Body of pancreas (tissue), 4 donors: ENCODE results near the gene CGAS. TPM values are rescaled to one million over a fixed set of nuclear protein-coding genes. Genes with fewer than 3 reads are reported as not detected.
"Not testable (repeated sequence)": the region's sequence is repeated elsewhere in the genome, so short reads cannot be mapped to it uniquely, and the experiment has no call there.

ENCODE experiments used
- ATAC-seq: fragments of 150-250 bp; one replicate; pipeline ENCODE4 v1.9.1; 2016
- DNase-seq, 4 donors: peaks; one replicate each; pipeline ENCODE4 v3.0.0-alpha.2; 2019
- H3K27ac ChIP-seq, 4 donors: fragments of 200-600 bp; sonication (generic); 1 replicate in 3 of 4; 2 replicates in 1 of 4; pipeline versions ENCODE4 v1.5.1 to v1.6.1; 2016 to 2019; ENCODE audit warnings: mild to moderate bottlenecking in 1 of 4, mixed read lengths in 1 of 4, moderate library complexity in 1 of 4
- H3K27me3 ChIP-seq, 2 donors: fragments of 200-600 bp; sonication (generic); one replicate each; pipeline ENCODE4 v1.6.0; 2016; ENCODE audit warnings: mild to moderate bottlenecking in 1 of 2
- H3K36me3 ChIP-seq, 2 donors: fragments of 200-600 bp; sonication (generic); replicated peaks in 1 of 2; 2 replicates each; pipeline ENCODE4 v1.5.1; 2016; ENCODE audit warnings: low read depth in 2 of 2; ENCODE audit not compliant: insufficient read depth in 1 of 2
- H3K4me1 ChIP-seq: fragments of 200-600 bp; sonication (generic); one replicate; pipeline ENCODE4 v1.6.0; 2016
- H3K4me3 ChIP-seq, 2 donors: fragments of 200-600 bp; sonication (generic); 1 replicate in 1 of 2; 2 replicates in 1 of 2; pipeline ENCODE4 v1.5.1; 2016 to 2019
- H3K9me3 ChIP-seq, 3 donors: fragments of 200-600 bp; sonication (generic); 1 replicate in 2 of 3; 2 replicates in 1 of 3; pipeline ENCODE4 v1.5.1; 2016
- CTCF ChIP-seq, 7 experiments: fragments of 450-650 bp in 4 of 7; fragments of 200-600 bp in 3 of 7; sonication (generic) in 3 of 7; IDR thresholded peaks; one replicate each; pipeline ENCODE4 v1.5.1; 2016 to 2019; ENCODE audit warnings: antibody characterized with exemption in 7 of 7
- POLR2A ChIP-seq, 3 donors: fragments of 450-650 bp; IDR thresholded peaks; one replicate each; pipeline ENCODE4 v1.6.1; 2016; ENCODE audit warnings: antibody characterized with exemption in 3 of 3, mild to moderate bottlenecking in 2 of 3
- WGBS, 2 donors: methylation state at CpG; one replicate each; pipeline ENCODE4 v1.1.5; 2017; 5-methylcytosine and 5-hydroxymethylcytosine counted together
- intact Hi-C: fragments of 100-400 bp; cut with DNase I; formaldehyde crosslinking; loops from one replicate; pipeline ENCODE4 v1.15.1; 2023
- total RNA-seq, 2 donors: library from RNA; depleted of rRNA; stranded (reverse); fragments of >200 nt; gene quantifications; one replicate each; pipeline ENCODE4 v1.1.0, GENCODE V29; 2016

CGAS gene
- total RNA-seq, 2 donors from 2014 or later = 3.1 to 4.0 TPM

DNA sequence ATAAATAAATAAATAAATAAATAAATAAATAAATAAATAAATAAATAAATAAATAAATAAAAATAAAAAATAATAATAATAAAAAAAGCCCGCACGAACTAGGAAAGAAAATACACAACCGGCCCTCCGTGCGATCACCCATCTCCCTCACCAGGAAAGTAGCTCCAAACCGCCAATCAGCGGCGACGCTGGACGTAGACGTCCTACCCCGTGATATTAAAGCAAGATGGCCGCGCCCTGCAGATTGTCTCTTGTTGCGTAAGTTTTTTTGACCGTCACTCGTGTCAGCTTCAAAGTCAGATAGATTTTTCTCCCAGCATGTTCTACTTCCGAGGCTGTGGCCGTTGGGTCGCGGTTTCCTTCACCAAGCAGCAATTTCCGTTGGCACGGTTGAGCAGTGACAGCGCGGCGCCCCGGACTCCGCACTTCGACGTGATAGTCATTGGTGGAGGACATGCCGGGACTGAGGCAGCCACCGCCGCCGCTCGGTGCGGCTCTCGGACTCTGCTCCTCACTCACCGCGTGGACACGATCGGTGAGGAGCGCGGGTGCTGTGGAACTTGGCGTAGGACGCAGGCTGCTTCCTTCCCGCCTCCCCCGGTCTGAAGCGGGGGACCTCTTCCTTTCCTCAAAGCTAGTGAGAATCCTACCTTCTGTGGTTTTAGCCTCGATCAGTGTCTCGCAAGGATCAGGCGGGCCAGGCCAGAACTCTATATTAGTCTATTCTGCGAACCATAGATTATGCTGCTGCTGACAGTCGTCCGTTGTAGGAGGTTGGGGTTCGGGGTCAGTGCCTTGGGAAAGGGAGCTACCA lies 9.6 kb upstream of the CGAS start, which contains the start of gene MTO1:
TSS of gene MTO1 (plus strand) at position 201 of the 814 bp plus-strand sequence. CDS start at position 319, 118 bp downstream.
- Histone ChIP-seq H3K27ac (peak within 1 kb of the TSS; percentile 80 to 94 (median 82)), H3K9me3 (no peaks in the 10 kb centered on the region), H3K27me3 (no peaks in the 10 kb centered on the region), H3K36me3 (no peaks in the 10 kb centered on the region), H3K4me1 (peaks cover 17% of the 10 kb centered on the region), H3K4me3 (peak within 1 kb of the TSS; percentile 40 to 74)
- ATAC-seq (peak; percentile 98), DNase-seq (peak; percentile 85 to 93 (median 90))
- WGBS, 2 donors = 0 to 1% methylated on average over 32 to 55 of the region's 55 CpGs
- intact Hi-C loops = no loop called here
- TF ChIP-seq POLR2A (IDR thresholded peaks at IDR 0.05) = peak in 2 of 3 donors; percentile 70 to 79
- TF ChIP-seq CTCF (IDR thresholded peaks at IDR 0.05) = no peak

DNA sequence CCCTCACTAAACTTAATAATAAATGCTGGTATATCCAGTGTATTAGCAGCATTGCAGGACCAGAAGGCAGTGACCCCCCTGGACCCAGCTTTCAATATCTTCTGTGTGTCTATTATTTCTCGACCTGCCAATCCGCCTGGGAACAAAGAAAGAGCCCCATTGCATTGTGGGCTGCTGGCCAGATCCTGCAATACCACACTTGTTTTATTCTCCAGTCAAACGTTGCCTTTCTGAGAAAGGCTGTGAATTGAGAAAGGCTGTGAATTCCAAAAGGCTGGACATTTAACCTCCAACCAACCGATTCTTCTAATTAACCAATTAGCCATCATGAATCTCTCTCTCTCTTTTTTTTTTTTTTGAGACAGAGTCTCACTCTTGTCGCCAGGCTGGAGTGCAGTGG lies 8.0 kb upstream of the CGAS start:
- Histone ChIP-seq H3K9me3 (no peaks in the 10 kb centered on the region), H3K27ac (no peak overlapping the region), H3K27me3 (no peaks in the 10 kb centered on the region), H3K4me1 (peaks cover 17% of the 10 kb centered on the region), H3K36me3 (no peaks in the 10 kb centered on the region), H3K4me3 (no peak overlapping the region)
- ATAC-seq = no peak
- intact Hi-C loops = no loop called here
- TF ChIP-seq CTCF (IDR thresholded peaks at IDR 0.05) (no peak), POLR2A (IDR thresholded peaks at IDR 0.05) (no peak)
- DNase-seq = no peak
- 55 to 68% methylated on average over 5 of the region's 5 CpGs for WGBS, 2 donors

- DNase-seq, H3K9me3 ChIP-seq, H3K27me3 ChIP-seq, ATAC-seq, intact Hi-C loops, H3K4me3 ChIP-seq, H3K27ac ChIP-seq, H3K36me3 ChIP-seq: not testable (repeated sequence)
- 76 to 94% methylated on average over 7 of the region's 7 CpGs for WGBS, 2 donors
- H3K4me1 ChIP-seq = peaks cover 17% of the 10 kb centered on the region
These were observed 7.4 kb upstream of the CGAS start for GRCh38 chr6:73459474-73459873.

DNA sequence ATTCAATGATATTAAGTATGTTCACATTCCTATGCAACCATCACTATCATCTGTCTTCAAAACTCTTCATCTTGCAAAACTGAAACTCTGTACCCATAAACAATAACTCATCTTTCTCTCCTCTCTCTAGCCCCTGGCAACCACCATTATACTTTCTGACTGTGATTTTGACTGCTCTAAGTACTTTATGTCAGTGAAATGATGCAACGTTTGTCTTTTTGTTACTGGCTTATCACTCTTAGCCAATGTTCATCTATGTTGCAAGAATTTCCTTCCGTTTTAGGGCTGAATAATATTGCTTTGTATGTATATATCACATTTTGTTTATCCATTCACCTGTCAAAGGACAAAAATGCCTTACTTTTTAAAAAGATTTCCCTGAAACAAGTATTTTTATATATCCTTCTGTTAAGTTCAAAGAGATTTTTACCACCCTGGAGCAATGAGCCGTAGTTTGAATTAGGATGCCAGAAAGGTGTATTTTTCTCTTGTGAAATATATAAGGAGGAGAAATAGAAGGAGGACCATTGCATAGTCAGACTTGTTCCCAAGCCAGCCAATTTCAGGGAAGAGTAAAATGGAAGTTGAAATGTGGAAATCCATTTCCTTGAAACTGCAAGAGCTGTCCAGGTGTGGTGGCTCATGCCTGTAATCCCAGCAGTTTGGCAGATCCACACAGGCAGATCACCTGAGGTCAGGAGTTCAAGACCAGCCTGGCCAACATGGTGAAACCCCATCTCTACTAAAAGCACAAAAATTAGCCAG lies 4.0 kb upstream of the CGAS start:
- ATAC-seq (no peak), DNase-seq (no peak)
- intact Hi-C loops = no loop called here
- Histone ChIP-seq H3K36me3 (no peaks in the 10 kb centered on the region), H3K27ac (no peak overlapping the region), H3K9me3 (no peaks in the 10 kb centered on the region), H3K4me1 (peaks cover 19% of the 10 kb centered on the region), H3K4me3 (no peak overlapping the region), H3K27me3 (no peaks in the 10 kb centered on the region)
- no peak for TF ChIP-seq CTCF (IDR thresholded peaks at IDR 0.05)
- TF ChIP-seq POLR2A (IDR thresholded peaks at IDR 0.05) = no peak
- WGBS, 2 donors = 37 to 39% methylated on average over 3 of the region's 3 CpGs
